ENCODE results near the gene SYT7.

The SYT7 gene

DNA sequence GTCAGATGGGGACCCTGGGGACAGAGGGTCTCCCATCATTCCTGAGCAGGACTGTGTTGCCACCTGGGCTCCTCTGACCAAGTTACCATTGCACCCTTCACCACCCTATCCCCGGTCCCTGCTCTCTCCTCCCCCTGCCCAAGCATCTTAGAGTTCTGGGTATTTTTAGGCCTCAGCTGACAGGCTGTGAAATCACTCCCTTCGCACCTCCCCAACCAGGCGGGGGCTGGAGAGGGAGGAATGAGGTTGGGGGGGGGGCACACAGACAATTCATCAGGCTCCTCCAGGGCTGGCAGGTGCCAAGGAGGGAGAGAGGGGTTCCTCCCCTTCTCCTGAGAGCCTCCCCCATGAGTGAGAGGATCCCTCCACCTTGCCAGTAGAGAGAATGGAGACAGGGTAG, 9.0 kb downstream of the SYT7 start:
- Histone ChIP-seq H3K9me3 (ENCODE audit: control insufficient read depth, insufficient read depth, low read length) (no peaks in the 10 kb centered on the region), H3K27ac (ENCODE audit: low read length) (no peak overlapping the region), H3K27me3 (ENCODE audit: control insufficient read depth, insufficient read depth, low read length) (no peaks in the 10 kb centered on the region), H3K36me3 (ENCODE audit: control insufficient read depth, insufficient read depth, low read length) (no peaks in the 10 kb centered on the region), H3K4me3 (ENCODE audit: low read length) (no peak overlapping the region), H3K4me1 (ENCODE audit: control insufficient read depth, insufficient read depth, low read length) (peaks cover 4% of the 10 kb centered on the region; the same call in 1 of the 2 replicates)
- no peak for DNase-seq (ENCODE audit: low read depth, low spot score)
- no CpG with 5 or more reads among the region's 3 CpGs for WGBS (ENCODE audit: insufficient coverage, insufficient read length)

DNA sequence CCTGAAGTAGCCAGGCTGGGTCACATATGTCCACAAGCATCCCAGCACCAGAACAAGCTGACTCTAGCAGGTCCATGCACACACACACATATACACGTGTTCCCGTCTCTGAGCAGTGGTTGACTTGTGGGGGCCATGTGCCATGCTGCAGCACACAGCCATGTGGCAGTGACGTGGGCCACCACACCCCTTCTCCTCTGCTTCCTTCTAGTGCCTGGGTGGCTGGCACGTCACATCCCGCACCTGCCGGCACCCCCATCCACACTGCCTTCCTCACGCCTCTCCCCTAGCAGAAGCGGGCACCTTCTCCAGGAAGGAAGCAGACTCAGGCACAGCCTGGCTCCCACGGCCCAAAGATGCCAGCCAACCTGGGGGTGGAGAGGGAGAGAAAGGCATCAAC, 9.5 kb downstream of the SYT7 start:
- WGBS (ENCODE audit: insufficient coverage, insufficient read length) = no CpG with 5 or more reads among the region's 9 CpGs
- no peak for DNase-seq (ENCODE audit: low read depth, low spot score)
- H3K4me3 ChIP-seq (ENCODE audit: low read length) = no peak overlapping the region
- H3K27ac ChIP-seq (ENCODE audit: low read length) = no peak overlapping the region
- H3K4me1 ChIP-seq (ENCODE audit: control insufficient read depth, insufficient read depth, low read length) = peaks cover 4% of the 10 kb centered on the region; the same call in 1 of the 2 replicates
- no peaks in the 10 kb centered on the region for H3K36me3 ChIP-seq (ENCODE audit: control insufficient read depth, insufficient read depth, low read length)
- H3K9me3 ChIP-seq (ENCODE audit: control insufficient read depth, insufficient read depth, low read length) = no peaks in the 10 kb centered on the region
- no peaks in the 10 kb centered on the region for H3K27me3 ChIP-seq (ENCODE audit: control insufficient read depth, insufficient read depth, low read length)

GRCh38 chr11:61569701-61570100, 11.2 kb downstream of the SYT7 start:
- no peak overlapping the region for H3K4me3 ChIP-seq (ENCODE audit: low read length)
- H3K4me1 ChIP-seq (ENCODE audit: control insufficient read depth, insufficient read depth, low read length) = 0 out of 2 replicates have a peak, but pooled peaks cover 3% of the 10 kb centered on the region
- no peaks in the 10 kb centered on the region for H3K27me3 ChIP-seq (ENCODE audit: control insufficient read depth, insufficient read depth, low read length)
- WGBS (ENCODE audit: insufficient coverage, insufficient read length) = no CpG with 5 or more reads among the region's 10 CpGs
- H3K27ac ChIP-seq (ENCODE audit: low read length) = no peak overlapping the region
- no peaks in the 10 kb centered on the region for H3K9me3 ChIP-seq (ENCODE audit: control insufficient read depth, insufficient read depth, low read length)
- DNase-seq (ENCODE audit: low read depth, low spot score) = no peak
- no peaks in the 10 kb centered on the region for H3K36me3 ChIP-seq (ENCODE audit: control insufficient read depth, insufficient read depth, low read length)

- Histone ChIP-seq H3K27me3 (ENCODE audit: control insufficient read depth, insufficient read depth, low read length) (no peaks in the 10 kb centered on the region), H3K4me3 (ENCODE audit: low read length) (no peak overlapping the region), H3K27ac (ENCODE audit: low read length) (no peak overlapping the region), H3K4me1 (ENCODE audit: control insufficient read depth, insufficient read depth, low read length) (0 out of 2 replicates have a peak, but pooled peaks cover 3% of the 10 kb centered on the region), H3K9me3 (ENCODE audit: control insufficient read depth, insufficient read depth, low read length) (no peaks in the 10 kb centered on the region), H3K36me3 (ENCODE audit: control insufficient read depth, insufficient read depth, low read length) (no peaks in the 10 kb centered on the region)
- no peak for DNase-seq (ENCODE audit: low read depth, low spot score)
- WGBS (ENCODE audit: insufficient coverage, insufficient read length) = no CpG with 5 or more reads among the region's 3 CpGs
These were observed 11.9 kb downstream of the SYT7 start for GRCh38 chr11:61569018-61569417.

- DNase-seq (ENCODE audit: low read depth, low spot score) = peak; percentile 72
These were observed 13.4 kb downstream of the SYT7 start for GRCh38 chr11:61567286-61568061.

DNA sequence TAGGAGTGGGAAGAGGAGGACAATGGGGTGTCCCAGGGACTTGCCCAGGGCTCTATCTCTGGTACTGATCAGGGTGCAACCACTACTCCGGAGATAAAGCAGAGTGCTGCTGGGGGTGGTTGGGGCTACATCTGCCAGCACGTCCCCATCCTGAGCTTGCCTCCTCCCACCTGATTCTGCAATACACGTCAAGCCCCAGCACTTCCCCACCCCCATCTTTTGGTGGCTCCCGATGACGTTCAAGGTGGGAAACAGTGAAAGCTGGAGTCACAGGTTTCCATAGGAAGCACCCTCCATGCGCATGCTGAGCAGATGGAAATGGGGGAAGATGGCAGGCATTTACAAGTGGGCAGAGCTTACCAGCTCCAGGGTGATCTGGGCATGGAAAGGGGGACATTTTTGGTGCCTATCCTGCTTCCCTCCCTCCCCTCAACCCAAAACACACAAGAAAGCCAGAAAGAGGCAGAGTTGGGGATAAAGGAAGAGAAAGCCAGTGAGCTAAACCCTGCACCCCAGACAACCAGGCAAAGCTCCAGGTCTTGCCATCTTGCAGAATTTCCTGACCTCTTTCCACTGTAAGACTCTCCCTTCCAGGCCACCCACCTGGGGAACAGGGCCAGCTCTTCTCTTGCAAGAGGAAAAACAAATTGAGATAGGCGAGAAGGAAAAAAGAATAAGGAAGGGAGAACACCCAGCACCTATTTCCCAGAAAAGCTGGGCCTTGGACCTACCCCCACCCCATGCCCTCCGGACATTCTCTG, 15.8 kb downstream of the SYT7 start:
- Histone ChIP-seq H3K4me1 (ENCODE audit: control insufficient read depth, insufficient read depth, low read length) (0 out of 2 replicates have a peak, but pooled peaks cover 3% of the 10 kb centered on the region), H3K27me3 (ENCODE audit: control insufficient read depth, insufficient read depth, low read length) (no peaks in the 10 kb centered on the region), H3K9me3 (ENCODE audit: control insufficient read depth, insufficient read depth, low read length) (no peaks in the 10 kb centered on the region), H3K27ac (ENCODE audit: low read length) (no peak overlapping the region), H3K4me3 (ENCODE audit: low read length) (no peak overlapping the region), H3K36me3 (ENCODE audit: control insufficient read depth, insufficient read depth, low read length) (no peaks in the 10 kb centered on the region)
- WGBS (ENCODE audit: insufficient coverage, insufficient read length) = no CpG with 5 or more reads among the region's 8 CpGs
- DNase-seq (ENCODE audit: low read depth, low spot score) = no peak

More at GRCh38 chr11:61567286-61568061, 13.4 kb downstream of the SYT7 start:
- Histone ChIP-seq H3K36me3 (ENCODE audit: control insufficient read depth, insufficient read depth, low read length) (no peaks in the 10 kb centered on the region), H3K4me3 (ENCODE audit: low read length) (peak overlapping the region; percentile 14; the same call in 1 of the 2 replicates), H3K9me3 (ENCODE audit: control insufficient read depth, insufficient read depth, low read length) (no peaks in the 10 kb centered on the region), H3K27ac (ENCODE audit: low read length) (no peak overlapping the region), H3K27me3 (ENCODE audit: control insufficient read depth, insufficient read depth, low read length) (no peaks in the 10 kb centered on the region), H3K4me1 (ENCODE audit: control insufficient read depth, insufficient read depth, low read length) (0 out of 2 replicates have a peak, but pooled peaks cover 3% of the 10 kb centered on the region)
- no CpG with 5 or more reads among the region's 46 CpGs for WGBS (ENCODE audit: insufficient coverage, insufficient read length)

DNA sequence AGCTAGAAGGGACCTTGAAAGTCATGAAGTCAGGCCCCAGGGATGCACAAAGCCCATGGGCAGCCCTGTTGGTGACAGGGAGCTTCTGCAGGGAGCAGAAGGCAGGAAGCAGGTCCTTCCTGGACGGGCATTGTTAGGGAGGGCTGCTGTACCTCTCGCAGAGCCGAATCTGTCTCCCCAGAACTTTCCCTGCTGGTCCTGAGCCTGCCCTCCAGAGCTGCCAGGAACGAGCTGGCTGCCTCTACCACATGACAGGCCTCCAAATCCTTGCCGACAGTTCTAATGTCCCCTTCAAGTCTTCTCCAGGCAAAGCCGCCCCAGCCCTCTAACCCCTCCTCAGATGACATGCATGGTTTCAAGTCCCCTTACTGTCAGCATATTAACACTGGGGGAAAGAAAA, 20.1 kb downstream of the SYT7 start:
- Histone ChIP-seq H3K36me3 (ENCODE audit: control insufficient read depth, insufficient read depth, low read length) (no peaks in the 10 kb centered on the region), H3K27ac (ENCODE audit: low read length) (no peak overlapping the region), H3K27me3 (ENCODE audit: control insufficient read depth, insufficient read depth, low read length) (no peaks in the 10 kb centered on the region), H3K4me3 (ENCODE audit: low read length) (no peak overlapping the region), H3K9me3 (ENCODE audit: control insufficient read depth, insufficient read depth, low read length) (no peaks in the 10 kb centered on the region), H3K4me1 (ENCODE audit: control insufficient read depth, insufficient read depth, low read length) (peaks cover 3% of the 10 kb centered on the region; the same call in 1 of the 2 replicates)
- WGBS (ENCODE audit: insufficient coverage, insufficient read length) = no CpG with 5 or more reads among the region's 6 CpGs
- no peak for DNase-seq (ENCODE audit: low read depth, low spot score)

GRCh38 chr11:61556621-61557020, 24.3 kb downstream of the SYT7 start:
- WGBS (ENCODE audit: insufficient coverage, insufficient read length) = no CpG with 5 or more reads among the region's 3 CpGs
- no peak for DNase-seq (ENCODE audit: low read depth, low spot score)
- no peaks in the 10 kb centered on the region for H3K9me3 ChIP-seq (ENCODE audit: control insufficient read depth, insufficient read depth, low read length)
- H3K4me3 ChIP-seq (ENCODE audit: low read length) = no peak overlapping the region
- H3K4me1 ChIP-seq (ENCODE audit: control insufficient read depth, insufficient read depth, low read length) = peaks cover 9% of the 10 kb centered on the region
- no peaks in the 10 kb centered on the region for H3K36me3 ChIP-seq (ENCODE audit: control insufficient read depth, insufficient read depth, low read length)
- no peak overlapping the region for H3K27ac ChIP-seq (ENCODE audit: low read length)
- no peaks in the 10 kb centered on the region for H3K27me3 ChIP-seq (ENCODE audit: control insufficient read depth, insufficient read depth, low read length)

GRCh38 chr11:61555978-61556377, 24.9 kb downstream of the SYT7 start:
- Histone ChIP-seq H3K36me3 (ENCODE audit: control insufficient read depth, insufficient read depth, low read length) (no peaks in the 10 kb centered on the region), H3K27me3 (ENCODE audit: control insufficient read depth, insufficient read depth, low read length) (no peaks in the 10 kb centered on the region), H3K4me3 (ENCODE audit: low read length) (no peak overlapping the region), H3K4me1 (ENCODE audit: control insufficient read depth, insufficient read depth, low read length) (peaks cover 9% of the 10 kb centered on the region), H3K9me3 (ENCODE audit: control insufficient read depth, insufficient read depth, low read length) (no peaks in the 10 kb centered on the region), H3K27ac (ENCODE audit: low read length) (no peak overlapping the region)
- DNase-seq (ENCODE audit: low read depth, low spot score) = no peak
- no CpG with 5 or more reads among the region's 10 CpGs for WGBS (ENCODE audit: insufficient coverage, insufficient read length)

DNA sequence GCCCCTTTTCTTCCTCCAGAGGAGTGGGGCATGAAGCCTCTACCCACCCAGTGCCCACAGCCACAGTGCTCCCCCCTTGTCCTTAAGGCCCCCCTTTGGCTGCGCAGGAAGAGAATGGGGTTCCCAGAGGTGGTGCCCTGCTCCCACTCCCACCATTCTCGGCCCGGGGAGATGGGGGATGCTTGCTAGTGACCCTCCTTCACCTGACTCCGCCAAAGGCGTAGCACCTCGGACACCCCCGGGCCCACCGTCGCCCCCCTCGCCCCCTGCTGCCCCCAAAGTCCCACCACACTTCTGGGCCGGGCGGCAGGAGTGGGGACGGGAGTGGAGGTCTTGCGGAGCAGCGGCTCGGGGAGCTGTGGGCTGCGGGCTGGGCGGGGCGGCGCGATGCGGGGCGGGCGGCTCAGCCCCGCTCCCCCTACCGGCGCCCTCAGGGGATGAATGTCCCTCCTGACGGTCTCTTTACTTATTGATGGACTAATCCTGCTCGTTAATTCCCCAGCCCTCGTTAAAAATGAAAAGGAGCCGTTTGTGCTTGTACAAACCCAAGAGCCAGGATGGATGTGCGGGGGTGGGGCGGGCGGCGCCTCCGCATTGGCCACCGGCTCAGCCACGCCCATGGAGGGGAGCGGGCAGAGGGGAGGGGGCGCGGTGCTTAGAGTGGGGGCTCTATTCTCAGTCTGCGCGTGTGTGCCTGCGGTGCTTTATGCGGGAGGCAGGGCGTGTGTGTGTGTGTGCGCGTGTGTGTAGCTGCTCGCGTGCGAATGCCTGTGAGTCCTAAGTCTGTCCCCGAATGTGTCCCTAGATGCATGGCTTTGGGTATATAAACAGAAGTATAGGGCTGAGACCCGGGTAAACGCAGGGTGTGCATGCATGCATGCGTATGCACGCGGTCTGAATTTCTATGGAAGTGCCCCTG, 25.6 kb downstream of the SYT7 start:
- no CpG with 5 or more reads among the region's 57 CpGs for WGBS (ENCODE audit: insufficient coverage, insufficient read length)
- Histone ChIP-seq H3K36me3 (ENCODE audit: control insufficient read depth, insufficient read depth, low read length) (no peaks in the 10 kb centered on the region), H3K27me3 (ENCODE audit: control insufficient read depth, insufficient read depth, low read length) (no peaks in the 10 kb centered on the region), H3K4me3 (ENCODE audit: low read length) (peak overlapping the region; percentile 4; the same call in 1 of the 2 replicates), H3K4me1 (ENCODE audit: control insufficient read depth, insufficient read depth, low read length) (peaks cover 9% of the 10 kb centered on the region), H3K27ac (ENCODE audit: low read length) (no peak overlapping the region), H3K9me3 (ENCODE audit: control insufficient read depth, insufficient read depth, low read length) (no peaks in the 10 kb centered on the region)
- no peak for DNase-seq (ENCODE audit: low read depth, low spot score)
